ENCODE data around the gene HACD2.

The HACD2 gene

GRCh38 chr3:123597561-123597960, 12.7 kb upstream of the HACD2 start:
- Histone ChIP-seq H3F3A (ENCODE audit: low read depth) (no peaks in the 10 kb centered on the region), H4K20me1 (ENCODE audit: insufficient read depth, low read length, poor library complexity, severe bottlenecking) (no peaks in the 10 kb centered on the region), H3K79me2 (ENCODE audit: insufficient read depth, low read length) (no peaks in the 10 kb centered on the region), H2AFZ (ENCODE audit: low read length) (no peak overlapping the region), H3K36me3 (ENCODE audit: insufficient read depth, low read length) (no peaks in the 10 kb centered on the region), H3K9me3 (ENCODE audit: insufficient read depth, low read depth, low read length) (no peaks in the 10 kb centered on the region), H3K4me3 (ENCODE audit: low read length, poor library complexity, severe bottlenecking) (no peak overlapping the region), H3K9ac (ENCODE audit: low read depth, low read length, poor library complexity, severe bottlenecking) (no peak overlapping the region), H3K4me1 (ENCODE audit: insufficient read depth, low read length, poor library complexity, severe bottlenecking) (no peaks in the 10 kb centered on the region), H3K27me3 (ENCODE audit: insufficient read depth, low read length, poor library complexity, severe bottlenecking) (no peaks in the 10 kb centered on the region), H3K4me2 (ENCODE audit: low read depth, low read length, poor library complexity, severe bottlenecking) (no peak overlapping the region), H3K9me2 (replicated peaks; ENCODE audit: low read depth, low read length) (no peaks in the 10 kb centered on the region)
- TF ChIP-seq EZH2phosphoT487 (IDR thresholded peaks at IDR 0.05; ENCODE audit: borderline replicate concordance): no peak
- no peak for TF ChIP-seq CTCF (conservative IDR thresholded peaks at IDR 0.05; ENCODE audit: low read length)

- Histone ChIP-seq H3K27me3 (ENCODE audit: insufficient read depth, low read length, poor library complexity, severe bottlenecking) (no peaks in the 10 kb centered on the region), H4K20me1 (ENCODE audit: insufficient read depth, low read length, poor library complexity, severe bottlenecking) (no peaks in the 10 kb centered on the region), H3K9me3 (ENCODE audit: insufficient read depth, low read depth, low read length) (peaks cover 4% of the 10 kb centered on the region; the same call in 1 of the 2 replicates), H3K4me1 (ENCODE audit: insufficient read depth, low read length, poor library complexity, severe bottlenecking) (no peaks in the 10 kb centered on the region), H2AFZ (ENCODE audit: low read length) (no peak overlapping the region), H3K79me2 (ENCODE audit: insufficient read depth, low read length) (no peaks in the 10 kb centered on the region), H3K9ac (ENCODE audit: low read depth, low read length, poor library complexity, severe bottlenecking) (no peak overlapping the region), H3K4me3 (ENCODE audit: low read length, poor library complexity, severe bottlenecking) (no peak overlapping the region), H3K4me2 (ENCODE audit: low read depth, low read length, poor library complexity, severe bottlenecking) (no peak overlapping the region), H3K9me2 (replicated peaks; ENCODE audit: low read depth, low read length) (no peaks in the 10 kb centered on the region), H3F3A (ENCODE audit: low read depth) (no peaks in the 10 kb centered on the region), H3K36me3 (ENCODE audit: insufficient read depth, low read length) (no peaks in the 10 kb centered on the region)
- TF ChIP-seq CTCF (conservative IDR thresholded peaks at IDR 0.05; ENCODE audit: low read length) (no peak), EZH2phosphoT487 (IDR thresholded peaks at IDR 0.05; ENCODE audit: borderline replicate concordance) (no peak)
Measured at GRCh38 chr3:123595396-123596180, 10.7 kb upstream of the HACD2 start.

- no peaks in the 10 kb centered on the region for H3K4me1 ChIP-seq (ENCODE audit: insufficient read depth, low read length, poor library complexity, severe bottlenecking)
- no peak overlapping the region for H3K4me2 ChIP-seq (ENCODE audit: low read depth, low read length, poor library complexity, severe bottlenecking)
- no peaks in the 10 kb centered on the region for H3K36me3 ChIP-seq (ENCODE audit: insufficient read depth, low read length)
- no peak overlapping the region for H2AFZ ChIP-seq (ENCODE audit: low read length)
- no peak overlapping the region for H3K4me3 ChIP-seq (ENCODE audit: low read length, poor library complexity, severe bottlenecking)
- H3K9me3 ChIP-seq (ENCODE audit: insufficient read depth, low read depth, low read length): peaks cover 17% of the 10 kb centered on the region; the same call in 1 of the 2 replicates
- H3K27me3 ChIP-seq (ENCODE audit: insufficient read depth, low read length, poor library complexity, severe bottlenecking): no peaks in the 10 kb centered on the region
- no peaks in the 10 kb centered on the region for H4K20me1 ChIP-seq (ENCODE audit: insufficient read depth, low read length, poor library complexity, severe bottlenecking)
- no peaks in the 10 kb centered on the region for H3K9me2 ChIP-seq (replicated peaks; ENCODE audit: low read depth, low read length)
- no peaks in the 10 kb centered on the region for H3F3A ChIP-seq (ENCODE audit: low read depth)
- no peak overlapping the region for H3K9ac ChIP-seq (ENCODE audit: low read depth, low read length, poor library complexity, severe bottlenecking)
- H3K79me2 ChIP-seq (ENCODE audit: insufficient read depth, low read length): no peaks in the 10 kb centered on the region
- no peak for TF ChIP-seq CTCF (conservative IDR thresholded peaks at IDR 0.05; ENCODE audit: low read length)
- no peak for TF ChIP-seq EZH2phosphoT487 (IDR thresholded peaks at IDR 0.05; ENCODE audit: borderline replicate concordance)
Measured at GRCh38 chr3:123593381-123593780, 8.5 kb upstream of the HACD2 start.
